ENCODE measurements around the gene CYTH4.

The CYTH4 gene

DNA sequence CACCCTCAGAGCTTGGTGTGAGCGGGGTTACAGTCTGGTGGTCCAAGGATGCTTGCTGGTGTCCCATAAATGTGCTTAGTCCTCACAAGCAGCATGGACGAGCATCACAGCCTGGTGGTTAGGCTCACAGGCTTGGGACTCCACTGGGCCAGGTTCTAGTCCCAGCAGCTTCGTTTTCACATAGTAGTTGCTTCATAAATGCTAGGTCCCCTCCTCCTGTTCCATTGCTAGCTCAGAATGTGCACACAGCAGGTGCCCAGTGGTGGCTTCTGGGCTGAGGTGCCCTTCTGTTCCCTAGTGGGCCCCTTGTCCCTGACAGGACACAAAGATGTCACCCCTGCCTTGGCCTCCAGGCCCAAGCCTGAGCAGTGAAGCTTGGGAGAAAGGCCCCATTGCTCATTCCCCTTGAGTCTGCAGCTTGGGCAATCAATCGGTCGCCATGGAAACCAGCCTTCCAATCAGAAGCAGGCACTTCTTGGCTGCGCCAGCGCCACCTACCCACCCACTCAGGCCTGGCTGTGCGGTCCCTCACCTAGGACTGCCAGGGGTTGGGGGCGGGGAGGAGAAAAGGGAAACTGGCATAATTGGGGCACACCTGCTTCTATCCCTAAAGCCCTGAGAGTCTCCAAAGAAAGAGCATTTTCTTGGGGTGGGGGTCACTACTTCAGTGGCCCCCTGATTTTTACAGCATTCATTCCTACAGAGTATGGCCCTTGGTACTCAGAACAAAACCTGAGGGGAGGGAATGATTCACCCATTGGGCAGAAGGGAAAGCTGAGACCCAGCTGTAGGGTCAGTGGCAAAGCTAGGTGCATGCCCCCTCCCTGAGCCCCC, 48.1 kb downstream of the CYTH4 start:
- DNase-seq, result peak; percentile 63 to 68

DNA sequence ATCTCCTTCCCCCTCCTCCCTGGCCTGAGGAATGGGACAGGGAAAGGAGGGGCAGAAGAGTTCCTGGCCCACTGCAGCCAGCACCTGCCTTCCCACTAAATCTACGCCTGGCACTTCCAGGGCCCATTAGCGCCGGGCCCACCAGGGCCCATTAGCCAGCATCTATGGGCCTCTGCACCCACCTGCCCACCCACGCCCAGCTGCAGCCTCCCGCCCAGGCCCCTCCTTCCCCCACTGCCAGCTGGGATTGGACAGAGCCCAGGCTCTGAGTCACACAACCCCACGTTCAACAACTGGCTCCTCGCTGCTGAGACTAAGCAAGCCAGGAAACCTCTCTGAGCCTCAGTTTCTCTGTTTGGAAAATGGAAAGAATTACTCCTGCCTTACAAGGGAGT, 48.7 kb downstream of the CYTH4 start:
- DNase-seq, result no peak

DNA sequence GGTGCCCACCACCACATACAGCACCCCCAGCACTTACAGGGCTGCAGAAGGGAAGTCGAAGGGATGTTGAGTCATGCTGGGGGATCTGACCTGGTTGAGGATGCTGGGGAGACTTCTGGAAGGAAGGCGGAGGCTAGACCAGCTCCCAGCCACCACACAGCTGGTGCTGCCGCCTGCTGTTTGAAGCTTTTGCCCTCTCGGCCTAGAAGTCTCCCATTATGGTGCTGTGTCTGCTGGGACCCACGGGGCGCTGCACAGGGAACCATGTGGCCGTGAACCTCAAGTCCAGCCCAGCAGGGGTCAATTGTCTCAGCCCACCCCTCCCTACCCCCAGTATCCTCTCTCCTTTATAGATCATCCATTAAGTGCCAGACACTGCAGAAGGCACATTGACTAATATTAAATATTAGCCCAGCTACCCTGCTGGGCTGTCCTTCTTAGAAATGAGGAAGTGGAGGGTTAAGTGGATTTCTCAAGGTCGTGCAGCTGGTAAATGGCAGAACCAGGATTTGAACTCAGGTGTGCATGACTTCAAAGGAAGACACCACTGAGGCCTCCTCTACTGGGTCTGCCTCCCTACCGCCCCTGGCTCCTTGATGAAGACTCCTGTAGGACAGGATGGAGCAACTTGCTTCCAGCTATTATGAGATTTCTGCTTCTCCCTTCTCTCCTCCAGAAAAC, 49.7 kb downstream of the CYTH4 start:
- DNase-seq, result no peak

DNA sequence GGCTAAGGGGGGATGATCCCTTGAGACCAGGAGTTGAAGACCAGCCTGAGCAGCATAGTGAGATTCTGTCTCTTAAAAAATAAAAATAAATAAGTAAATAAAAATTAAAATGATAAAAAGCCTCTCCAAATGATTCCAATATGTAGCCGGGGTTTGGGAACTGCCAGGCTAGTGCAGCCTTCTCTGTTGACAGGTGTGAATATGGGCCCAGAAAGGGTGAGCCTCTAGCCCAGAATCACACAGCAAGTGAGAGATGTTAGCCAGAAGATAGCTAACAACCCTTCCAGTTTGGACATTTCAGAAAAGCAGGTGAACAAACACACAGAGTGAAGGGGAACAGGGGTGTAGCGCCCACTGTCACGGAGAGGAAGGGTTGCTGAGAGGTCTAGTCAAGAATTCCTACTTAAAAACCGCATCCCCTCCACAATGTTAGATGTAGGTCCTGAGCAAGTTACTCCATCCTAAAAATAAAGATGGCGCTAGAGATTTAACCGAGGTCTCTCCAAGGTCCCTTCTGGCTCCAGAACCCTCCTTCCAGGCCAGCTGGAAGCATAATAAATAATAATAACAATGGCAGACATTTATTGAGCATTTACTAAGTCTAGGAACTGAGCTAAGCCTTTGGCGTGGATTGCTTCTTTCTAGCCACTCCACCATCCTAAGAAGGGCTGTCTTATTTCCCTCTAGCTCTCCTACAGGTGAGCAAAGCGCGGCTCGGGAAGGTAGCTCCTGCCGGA, 51.6 kb downstream of the CYTH4 start:
- DNase-seq, result no peak

DNA sequence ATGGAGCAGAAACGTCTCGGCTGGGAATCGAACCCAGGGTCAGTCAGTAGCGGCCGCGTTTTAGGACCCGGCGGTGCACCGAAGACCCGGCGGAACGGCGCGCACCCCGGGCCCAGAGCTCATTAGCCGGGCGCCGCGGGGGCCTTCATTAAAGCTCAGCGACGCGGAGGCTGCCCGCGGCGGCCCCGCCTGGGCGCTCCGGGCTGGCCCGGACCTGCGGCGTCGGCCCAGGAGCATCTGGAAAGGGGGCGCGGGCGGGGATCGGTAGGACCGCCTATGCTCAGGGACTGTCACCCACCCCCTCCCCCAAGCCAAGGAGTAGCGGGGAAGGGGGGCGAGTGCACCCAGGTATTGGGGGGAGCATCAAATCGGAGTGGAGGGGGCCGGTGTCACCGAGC, 52.2 kb downstream of the CYTH4 start:
- DNase-seq, result no peak

DNA sequence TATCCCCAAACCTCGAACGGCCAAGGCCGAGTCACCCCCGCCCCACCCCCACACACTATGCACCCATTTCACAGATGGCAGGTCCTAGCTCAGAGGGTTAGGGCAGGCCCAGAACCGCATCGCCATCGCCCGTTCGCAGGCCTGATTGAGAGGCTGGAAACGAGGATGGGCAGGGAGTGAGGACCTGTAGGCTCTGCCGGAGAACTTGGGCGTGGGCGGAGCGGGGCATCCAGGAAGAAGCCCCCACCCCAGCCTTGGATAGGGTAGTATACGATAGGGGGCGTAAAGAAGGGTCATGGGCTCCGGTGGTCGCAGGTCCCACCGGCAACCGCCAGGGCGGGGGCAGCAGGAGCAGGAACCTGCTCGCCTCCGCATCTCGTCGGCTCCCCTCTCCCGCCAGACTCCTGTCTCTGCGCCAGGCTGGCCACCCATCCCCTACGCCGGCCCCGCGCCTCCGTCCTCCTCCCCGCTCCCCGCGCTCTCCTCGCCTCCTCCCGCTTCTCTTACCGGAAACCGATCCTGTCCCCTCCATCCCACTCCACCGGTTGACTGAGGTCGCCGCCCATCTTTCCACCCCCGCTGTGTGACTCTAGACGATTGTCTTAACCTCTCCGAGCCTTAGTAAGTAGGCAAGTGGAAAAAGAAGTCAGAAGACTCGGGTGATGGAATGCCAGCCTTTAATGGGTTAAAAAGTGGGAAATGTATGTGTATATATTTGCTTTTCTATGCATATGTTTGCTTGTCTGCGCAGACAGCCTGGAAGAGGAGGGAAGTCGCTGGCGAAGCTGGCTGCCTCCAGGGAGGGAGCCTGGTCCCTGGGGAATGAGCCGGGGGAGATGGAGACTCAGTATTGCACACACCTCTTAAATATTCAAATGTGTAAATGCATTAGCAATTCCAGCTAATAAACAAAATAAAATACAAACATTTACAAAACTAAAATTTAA, 52.8 kb downstream of the CYTH4 start:
- no peak for DNase-seq

DNA sequence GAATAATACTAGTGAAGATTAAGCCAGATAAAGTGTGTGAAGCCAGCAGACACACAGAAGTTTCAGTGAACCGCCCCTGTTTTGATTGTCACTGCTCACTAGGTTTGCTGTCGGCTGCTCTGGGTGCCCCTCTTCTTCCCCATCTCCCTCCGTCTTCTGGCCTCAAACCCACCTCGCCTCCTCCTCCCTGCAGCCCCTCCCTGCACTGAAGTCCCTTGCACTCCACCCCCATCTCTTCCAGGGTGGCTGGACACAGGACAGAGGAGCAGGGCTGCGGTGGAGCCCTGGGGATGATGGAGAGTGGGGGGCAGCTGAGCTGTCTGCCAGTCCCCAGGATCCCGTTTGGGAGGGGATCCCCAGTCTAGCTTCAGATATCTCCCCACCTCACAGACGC, 53.5 kb downstream of the CYTH4 start:
- no peak for DNase-seq

DNA sequence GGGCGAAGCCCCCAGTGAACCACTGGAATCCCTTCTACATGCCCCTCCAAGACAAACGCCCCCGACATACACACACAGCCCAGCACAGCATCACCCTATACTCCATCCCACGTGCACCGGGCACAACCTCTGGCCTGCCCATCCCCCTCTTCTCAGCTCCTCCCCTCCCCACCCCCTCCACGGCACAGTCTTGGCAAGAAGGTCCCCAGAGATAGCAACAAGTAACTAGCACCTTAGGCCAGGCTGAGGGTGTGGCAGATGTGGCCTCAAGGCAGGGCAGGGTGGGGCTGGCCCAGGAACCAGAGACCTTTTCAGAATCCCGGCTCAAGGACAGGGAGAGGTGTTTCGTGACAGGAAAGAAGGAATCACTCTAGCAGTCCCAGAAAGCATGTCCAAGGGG, 54.3 kb downstream of the CYTH4 start:
- DNase-seq, result no peak

DNA sequence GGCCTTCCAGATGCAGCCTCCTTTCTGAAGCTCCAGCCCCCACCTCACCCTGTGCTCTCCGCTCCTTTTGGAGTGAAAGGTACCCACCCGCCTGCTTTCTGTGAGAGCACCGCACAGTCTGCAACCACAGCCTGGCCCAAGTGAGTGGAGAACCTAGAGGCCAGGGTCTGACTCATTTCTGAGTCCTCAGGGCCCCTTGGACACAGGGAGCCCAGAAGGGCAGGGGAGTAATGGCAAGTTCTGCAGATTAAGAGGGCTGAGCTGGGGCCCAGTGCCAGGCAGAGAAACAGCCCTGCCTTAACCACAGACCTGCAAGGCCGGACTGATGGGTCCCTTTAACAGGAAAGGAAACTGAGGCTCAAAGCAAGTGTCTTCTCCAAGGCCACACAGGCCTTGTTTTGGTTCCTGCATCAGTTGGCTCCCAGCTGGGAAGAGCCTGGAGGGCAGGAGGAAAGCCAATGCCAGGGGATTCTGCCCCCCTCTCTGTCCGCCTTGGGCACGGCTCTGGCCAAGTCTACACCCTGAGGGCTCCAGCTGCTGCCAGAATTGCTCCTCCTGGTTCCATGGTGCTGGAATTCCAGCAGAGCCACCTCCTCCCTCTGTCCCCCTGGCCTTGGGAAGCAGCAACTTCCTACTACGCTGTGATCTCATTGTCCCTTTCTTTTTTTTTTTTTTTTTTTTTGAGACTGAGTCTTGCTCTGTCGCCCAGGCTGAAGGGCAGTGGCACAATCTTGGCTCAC, 55.1 kb downstream of the CYTH4 start:
- no peak for DNase-seq

DNA sequence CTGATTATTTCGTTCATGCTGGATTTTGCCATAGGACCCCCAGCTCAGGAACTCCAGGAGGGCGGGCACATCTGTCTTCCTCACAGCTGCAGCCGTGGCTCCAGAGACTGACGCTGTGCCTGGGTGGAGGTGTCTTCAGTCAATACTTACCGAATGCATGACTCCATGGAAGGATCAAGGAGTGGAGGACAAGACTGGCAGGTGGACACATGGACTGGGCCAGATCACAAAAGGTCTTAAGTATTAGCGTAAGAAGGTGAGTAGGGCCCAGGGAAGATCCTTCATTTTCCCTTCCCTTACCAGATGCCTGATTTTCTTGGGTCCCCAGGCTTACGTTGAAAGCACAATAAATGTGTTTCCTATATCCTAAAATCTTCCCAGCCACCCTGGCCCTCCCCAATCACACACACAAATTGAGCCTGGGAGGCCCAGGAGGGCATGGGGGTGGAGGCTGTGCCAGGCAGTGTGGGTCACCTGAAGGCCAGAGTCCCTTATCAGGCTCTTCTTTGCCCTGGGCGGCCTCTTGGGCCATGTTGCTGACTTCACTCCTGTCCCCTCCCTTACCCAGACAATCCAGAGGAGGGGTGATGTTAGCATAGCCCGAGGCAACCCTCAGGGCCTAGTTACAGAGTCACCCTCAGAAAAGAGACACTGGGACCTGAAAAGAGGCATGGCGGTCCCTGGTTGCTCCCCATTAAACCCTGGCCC, 56.4 kb downstream of the CYTH4 start:
- no peak for DNase-seq

DNA sequence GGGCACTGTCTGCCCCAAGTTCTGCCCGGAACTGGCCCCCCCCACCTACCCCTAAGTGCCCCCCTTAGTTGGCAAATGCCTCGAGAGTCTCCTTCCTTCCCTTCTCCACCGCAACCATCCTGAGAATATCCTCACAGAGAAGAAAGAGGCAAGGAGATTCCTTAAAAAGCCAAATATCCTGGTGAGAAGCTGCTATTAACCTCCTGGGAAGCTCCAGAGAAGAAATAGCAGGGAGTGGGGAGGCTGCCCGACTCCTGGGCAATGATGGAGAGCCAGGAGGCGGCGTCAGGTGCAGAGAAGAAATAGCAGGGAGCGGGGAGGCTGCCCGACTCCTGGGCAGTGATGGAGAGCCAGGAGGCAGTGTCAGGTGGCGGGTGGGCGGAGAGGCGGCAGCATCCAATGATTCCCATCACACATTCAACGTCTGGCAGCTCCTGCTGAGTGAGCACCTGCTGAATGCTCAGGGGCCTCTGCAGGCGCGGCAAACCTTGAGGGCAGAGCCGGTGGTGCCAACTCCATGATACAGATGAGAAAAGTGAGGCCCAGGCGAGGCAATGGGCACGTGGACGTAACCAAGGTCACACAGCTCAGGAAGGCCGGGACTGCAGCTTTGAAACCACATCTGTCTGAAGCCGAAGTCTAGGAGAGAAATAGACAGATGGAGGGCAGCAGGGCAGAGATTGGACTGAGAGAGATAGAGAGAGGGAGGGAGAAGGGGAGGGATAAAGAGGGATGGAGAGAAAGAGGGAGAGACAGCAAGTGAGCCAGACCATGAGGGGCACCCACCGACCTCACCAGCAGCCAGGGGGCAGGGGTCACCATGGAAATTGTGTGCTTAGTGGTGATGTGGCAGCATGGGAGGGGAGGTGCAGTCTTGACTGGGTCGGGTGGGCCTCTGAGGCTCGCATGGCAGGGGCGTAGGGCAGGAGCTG, 58.3 kb downstream of the CYTH4 start:
- DNase-seq, result no peak

DNA sequence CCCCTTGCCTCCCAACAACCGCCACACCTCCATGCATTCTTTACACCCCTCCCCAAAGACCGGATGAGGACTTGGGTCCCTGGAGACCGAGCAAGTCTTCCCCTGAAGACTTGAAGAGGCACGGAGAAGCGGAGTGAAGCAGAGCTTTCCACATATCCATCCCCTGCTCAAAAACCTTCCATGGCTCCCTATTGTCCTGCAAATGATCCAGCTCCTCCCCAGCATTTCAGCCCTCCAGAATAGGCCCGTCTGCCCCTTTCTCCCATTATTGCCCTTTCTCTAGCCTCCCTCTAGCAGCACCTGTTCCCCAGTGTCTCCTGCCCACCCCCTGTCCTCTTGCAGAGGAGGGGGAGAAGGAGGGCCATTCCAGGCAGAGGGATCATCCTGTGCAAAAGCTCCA, 59.8 kb downstream of the CYTH4 start:
- DNase-seq, result no peak

DNA sequence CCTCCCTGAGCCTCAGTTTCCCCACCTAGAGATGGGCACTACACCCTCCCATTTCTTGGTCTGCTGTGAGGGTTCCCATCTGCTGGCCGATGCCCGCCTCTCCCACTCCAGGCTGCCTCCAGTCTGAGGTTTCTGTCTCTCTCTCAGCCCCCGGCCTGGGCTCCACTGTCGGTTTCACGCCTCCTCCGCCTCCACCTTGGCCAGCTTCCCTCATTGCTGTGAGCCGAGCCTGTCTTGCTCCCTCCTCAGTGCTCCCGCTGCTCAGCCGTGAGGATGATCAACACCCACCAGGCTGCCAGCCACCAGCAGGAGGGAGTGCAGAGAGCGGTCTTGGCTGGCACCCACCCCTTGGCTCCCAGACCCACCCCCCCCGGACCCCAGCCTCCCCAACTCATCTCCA, 61.0 kb downstream of the CYTH4 start:
- no peak for DNase-seq

DNA sequence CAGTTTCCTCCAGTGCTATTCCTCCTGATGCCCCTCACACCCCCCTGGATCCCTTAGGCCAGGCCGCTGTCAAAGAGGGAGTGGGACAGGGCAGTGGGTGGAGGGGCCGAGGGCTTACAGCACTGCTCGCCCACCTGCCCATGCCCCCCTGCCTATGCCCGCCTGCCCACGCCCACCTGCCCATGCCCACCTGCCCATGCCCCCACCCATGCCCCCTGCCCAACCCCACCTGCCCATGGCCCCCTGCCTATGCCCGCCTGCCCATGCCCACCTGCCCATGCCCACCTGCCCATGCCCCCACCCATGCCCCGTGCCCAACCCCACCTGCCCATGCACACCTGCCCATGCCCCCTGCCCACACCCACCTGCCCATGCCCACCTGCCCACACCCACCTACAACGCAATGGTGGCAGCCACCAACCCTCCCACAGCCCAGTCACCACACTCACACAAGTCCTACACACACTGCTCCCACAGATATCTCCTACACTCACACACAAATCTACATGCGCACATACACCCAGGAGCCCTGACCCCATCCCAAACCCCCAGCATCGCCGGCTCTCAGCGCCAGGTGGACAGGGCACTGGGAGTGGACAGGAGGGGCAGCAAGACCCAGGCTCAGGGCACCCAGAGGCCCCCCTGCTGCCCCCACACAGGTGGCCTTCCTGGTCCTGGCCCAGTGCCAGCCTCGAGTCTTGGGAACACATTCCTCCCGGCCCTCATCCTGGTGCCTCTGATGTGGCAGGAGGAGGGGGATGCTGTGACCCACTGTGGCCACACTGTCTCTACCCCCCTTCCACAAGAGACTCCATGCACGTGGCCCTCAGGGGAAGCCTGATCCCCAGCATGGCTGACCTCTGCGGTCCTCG, 61.8 kb downstream of the CYTH4 start:
- DNase-seq, result no peak

DNA sequence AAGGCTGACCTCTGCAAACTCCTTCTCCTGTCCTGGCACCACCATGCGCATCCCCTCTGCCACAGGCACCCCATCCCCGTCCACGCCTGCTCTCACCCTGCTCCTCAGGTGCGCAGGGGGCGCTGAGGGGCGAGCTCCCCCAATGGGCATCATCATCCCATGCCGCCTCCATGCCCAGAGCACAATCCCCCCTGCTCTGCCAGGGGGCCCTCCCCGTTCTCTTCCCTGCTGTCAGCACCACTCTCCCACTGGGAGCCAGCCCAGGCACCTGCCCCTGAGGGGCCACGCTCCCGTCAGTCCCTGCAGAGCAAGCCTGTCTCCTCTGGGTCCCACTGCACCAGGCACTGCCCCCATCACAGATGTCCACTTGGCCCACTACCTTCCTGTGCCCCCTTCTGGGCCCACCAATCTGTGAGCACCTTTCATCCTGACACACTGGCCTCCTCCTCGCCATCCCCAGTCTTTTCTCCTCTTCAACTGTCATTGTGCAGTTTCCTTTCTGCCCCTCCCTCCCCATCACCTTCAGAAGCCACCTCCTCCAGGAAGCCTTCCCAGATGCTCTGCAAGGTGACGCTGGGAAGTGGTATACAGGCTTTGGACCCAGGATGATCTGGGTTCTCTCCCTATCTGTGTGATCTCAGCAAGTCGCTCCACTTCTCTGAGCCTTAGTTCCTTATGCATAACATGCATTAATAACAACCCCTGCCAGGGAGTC, 62.6 kb downstream of the CYTH4 start:
- DNase-seq, result no peak

DNA sequence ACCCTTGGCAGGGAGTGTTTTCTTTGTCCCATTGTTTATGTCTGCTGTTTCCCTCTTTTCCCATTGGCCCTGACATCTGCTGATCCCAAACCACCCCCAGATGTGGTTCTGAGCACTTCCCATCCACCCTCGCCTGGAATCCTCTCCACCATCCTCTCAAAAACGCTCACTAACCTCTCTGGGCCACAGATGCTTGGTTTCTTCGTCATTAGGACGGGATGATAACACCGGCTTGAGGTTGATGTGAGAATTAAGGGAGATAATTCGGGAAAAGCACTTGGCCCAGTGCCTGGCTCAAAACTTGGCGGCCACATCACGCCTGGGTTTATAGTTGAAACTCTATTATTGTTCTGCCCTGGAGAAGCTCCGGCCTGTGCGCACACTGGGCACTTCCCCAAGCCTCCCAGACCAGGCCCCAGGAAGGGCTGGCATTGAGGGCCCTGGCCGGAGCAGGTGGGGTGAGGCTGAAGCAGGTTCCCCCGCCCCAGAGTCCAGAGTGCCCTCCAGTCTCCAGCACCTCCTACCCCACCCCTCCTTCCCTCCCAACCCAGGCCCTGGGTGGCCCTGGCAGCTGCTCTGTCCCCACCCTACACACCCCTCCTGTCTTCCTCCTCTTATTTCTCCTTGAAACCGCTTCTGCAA, 63.7 kb downstream of the CYTH4 start:
- DNase-seq, result no peak

DNA sequence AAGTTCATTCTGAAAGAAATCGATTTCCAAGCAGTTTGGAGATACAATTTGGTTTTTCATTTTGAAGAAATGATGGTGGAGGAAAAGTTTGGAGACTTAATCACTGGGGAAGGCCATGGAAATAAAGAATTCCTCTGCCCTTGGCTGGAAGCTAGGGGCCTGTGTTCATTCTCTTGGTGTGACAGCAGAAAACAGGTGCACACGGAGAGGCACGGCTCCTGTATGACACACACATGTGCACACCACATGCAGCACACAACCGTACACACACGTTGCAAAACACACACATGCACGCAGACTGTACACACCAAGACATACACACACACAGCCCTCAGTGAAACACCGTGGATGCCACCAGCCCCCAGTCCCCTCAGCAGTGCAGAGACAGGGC, 64.2 kb downstream of the CYTH4 start:
- DNase-seq, result no peak

All from activated CD4-positive, alpha-beta T cell treated with anti-CD3 and anti-CD28 coated beads, Interleukin-2, amount 50 U/mL, for 48 hours (primary cell).